Kidney epithelial cell (primary cell): ENCODE measurements around the gene EP400. TPM values are rescaled to one million over a fixed set of nuclear protein-coding genes. Genes with fewer than 3 reads are reported as not detected.
A peak's percentile ranks its signal among the peaks of the same experiment; 100 is the strongest.

Experiments used
- DNase-seq: peaks from one replicate; pipeline ENCODE4 v3.0.0-alpha.2; 2010; ENCODE audit warnings: low read depth
- H3K27me3 ChIP-seq: 2 replicates; pipeline ENCODE4 v1.6.0; 2011; ENCODE audit warnings: low read length; ENCODE audit not compliant: control insufficient read depth, insufficient read depth
- H3K36me3 ChIP-seq: 2 replicates; pipeline ENCODE4 v1.5.1; 2011; ENCODE audit warnings: low read length; ENCODE audit not compliant: control insufficient read depth, insufficient read depth
- H3K4me3 ChIP-seq: 2 replicates; pipeline ENCODE4 v1.5.1; 2011; ENCODE audit warnings: low read depth, mild to moderate bottlenecking, control low read depth, low read length
- total RNA-seq: library from RNA; depleted of rRNA; stranded (reverse); fragments of >200 nt; gene quantifications from 2 replicates; pipeline ENCODE4 v1.2.3, GENCODE V29; 2015
- TF ChIP-seq, protein P1 (sequence below): IDR thresholded peaks from 2 replicates; pipeline ENCODE4 v1.5.1; 2011; ENCODE audit warnings: mild to moderate bottlenecking, moderate library complexity, low read length, control low read depth, inconsistent platforms; ENCODE audit not compliant: insufficient read depth, poor library complexity, severe bottlenecking

Gene EP400
- total RNA-seq, 1 donor from 2014 or later = 21.4 TPM

DNA sequence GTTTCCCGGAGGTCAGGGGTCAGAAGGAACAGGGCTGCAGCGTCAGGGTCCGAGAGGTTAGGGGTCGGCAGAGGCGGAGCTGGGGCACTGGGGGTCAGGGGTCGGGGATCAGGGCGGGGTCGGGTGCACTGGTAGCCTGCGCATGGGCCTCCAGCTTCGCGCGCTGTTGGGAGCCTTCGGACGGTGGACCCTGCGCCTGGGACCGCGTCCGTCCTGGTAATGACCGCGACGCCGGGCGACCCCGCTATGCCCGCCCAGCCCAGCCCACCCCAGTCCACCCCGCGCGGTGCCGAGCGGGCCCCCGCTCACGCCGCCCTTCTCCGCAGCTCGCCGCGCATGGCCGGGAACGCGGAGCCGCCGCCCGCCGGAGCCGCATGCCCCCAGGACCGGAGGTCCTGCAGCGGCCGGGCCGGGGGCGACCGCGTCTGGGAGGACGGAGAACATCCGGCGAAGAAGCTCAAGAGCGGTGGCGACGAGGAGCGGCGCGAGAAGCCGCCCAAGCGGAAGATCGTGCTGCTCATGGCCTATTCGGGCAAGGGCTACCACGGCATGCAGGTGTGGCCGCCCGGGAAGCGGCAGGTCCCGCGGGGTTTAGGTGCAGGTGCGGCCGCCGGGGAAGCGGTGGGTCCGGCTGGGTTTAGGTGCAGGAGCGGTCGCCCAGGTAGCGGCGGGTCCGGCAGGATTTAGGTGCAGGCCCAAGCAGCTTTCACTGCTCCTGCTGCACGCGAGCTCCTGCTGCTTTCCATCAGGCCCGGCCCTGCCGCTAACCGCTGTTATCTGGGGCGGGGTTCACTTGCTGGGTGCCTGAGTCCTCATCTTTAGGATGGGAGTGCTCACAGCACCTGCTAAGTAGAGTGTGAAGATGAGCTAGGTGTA, 19.9 kb upstream of the EP400 start:
- TF ChIP-seq, protein P1, sequence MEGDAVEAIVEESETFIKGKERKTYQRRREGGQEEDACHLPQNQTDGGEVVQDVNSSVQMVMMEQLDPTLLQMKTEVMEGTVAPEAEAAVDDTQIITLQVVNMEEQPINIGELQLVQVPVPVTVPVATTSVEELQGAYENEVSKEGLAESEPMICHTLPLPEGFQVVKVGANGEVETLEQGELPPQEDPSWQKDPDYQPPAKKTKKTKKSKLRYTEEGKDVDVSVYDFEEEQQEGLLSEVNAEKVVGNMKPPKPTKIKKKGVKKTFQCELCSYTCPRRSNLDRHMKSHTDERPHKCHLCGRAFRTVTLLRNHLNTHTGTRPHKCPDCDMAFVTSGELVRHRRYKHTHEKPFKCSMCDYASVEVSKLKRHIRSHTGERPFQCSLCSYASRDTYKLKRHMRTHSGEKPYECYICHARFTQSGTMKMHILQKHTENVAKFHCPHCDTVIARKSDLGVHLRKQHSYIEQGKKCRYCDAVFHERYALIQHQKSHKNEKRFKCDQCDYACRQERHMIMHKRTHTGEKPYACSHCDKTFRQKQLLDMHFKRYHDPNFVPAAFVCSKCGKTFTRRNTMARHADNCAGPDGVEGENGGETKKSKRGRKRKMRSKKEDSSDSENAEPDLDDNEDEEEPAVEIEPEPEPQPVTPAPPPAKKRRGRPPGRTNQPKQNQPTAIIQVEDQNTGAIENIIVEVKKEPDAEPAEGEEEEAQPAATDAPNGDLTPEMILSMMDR = no peak
- no peaks in the 10 kb centered on the region for H3K27me3 ChIP-seq
- no peak for DNase-seq
- peaks cover 3% of the 10 kb centered on the region for H3K36me3 ChIP-seq
- H3K4me3 ChIP-seq = peak overlapping the region; percentile 96

- Histone ChIP-seq H3K4me3 (peak overlapping the region; percentile 96), H3K36me3 (peaks cover 3% of the 10 kb centered on the region), H3K27me3 (no peaks in the 10 kb centered on the region)
- DNase-seq = no peak
- TF ChIP-seq, protein P1 = no peak
Measured at GRCh38 chr12:131930510-131930909, 19.2 kb upstream of the EP400 start.

DNA sequence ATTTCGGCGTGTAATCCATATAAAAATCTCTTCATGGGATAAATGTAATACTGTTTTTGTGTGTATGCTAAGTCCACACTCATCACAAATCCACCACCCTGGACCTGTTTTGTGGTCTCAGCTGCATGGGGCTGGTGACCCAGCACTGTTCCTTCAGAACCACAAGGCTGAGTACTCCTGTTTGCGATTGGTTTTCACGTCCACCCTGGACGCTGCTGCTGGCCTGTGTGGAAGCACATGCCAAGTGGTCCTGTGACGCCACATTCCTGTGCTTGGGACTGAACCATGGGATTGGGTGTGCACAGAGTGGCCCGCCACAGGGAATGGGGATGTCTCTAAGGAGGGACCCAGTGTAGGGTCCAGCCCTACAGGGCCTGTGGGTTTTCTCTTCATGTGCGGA, 16.4 kb upstream of the EP400 start:
- no peak for DNase-seq
- Histone ChIP-seq H3K36me3 (peaks cover 3% of the 10 kb centered on the region), H3K4me3 (no peak overlapping the region), H3K27me3 (no peaks in the 10 kb centered on the region)
- TF ChIP-seq, protein P1 = no peak

GRCh38 chr12:131934535-131934934, 15.2 kb upstream of the EP400 start:
- Histone ChIP-seq H3K27me3 (no peaks in the 10 kb centered on the region), H3K4me3 (no peak overlapping the region), H3K36me3 (peaks cover 3% of the 10 kb centered on the region)
- TF ChIP-seq, protein P1 = no peak
- no peak for DNase-seq

GRCh38 chr12:131938082-131938481, 11.7 kb upstream of the EP400 start:
- H3K27me3 ChIP-seq = no peaks in the 10 kb centered on the region
- TF ChIP-seq, protein P1 = no peak
- no peak for DNase-seq
- peaks cover 2% of the 10 kb centered on the region for H3K36me3 ChIP-seq
- H3K4me3 ChIP-seq = no peak overlapping the region
